Stimulated activated CD8-positive, alpha-beta memory T cell treated with anti-CD3 and anti-CD28 coated beads, Interleukin-12 subunit alpha, Interleukin-12 subunit beta, amount 100 ng/mL, for 24 hours (primary cell): ENCODE measurements around the gene C2CD3.

Experiments
- DNase-seq: peaks from one replicate; pipeline ENCODE4 v3.0.0-alpha.2; 2020; ENCODE audit errors: extremely low read depth

Gene C2CD3, protein sequence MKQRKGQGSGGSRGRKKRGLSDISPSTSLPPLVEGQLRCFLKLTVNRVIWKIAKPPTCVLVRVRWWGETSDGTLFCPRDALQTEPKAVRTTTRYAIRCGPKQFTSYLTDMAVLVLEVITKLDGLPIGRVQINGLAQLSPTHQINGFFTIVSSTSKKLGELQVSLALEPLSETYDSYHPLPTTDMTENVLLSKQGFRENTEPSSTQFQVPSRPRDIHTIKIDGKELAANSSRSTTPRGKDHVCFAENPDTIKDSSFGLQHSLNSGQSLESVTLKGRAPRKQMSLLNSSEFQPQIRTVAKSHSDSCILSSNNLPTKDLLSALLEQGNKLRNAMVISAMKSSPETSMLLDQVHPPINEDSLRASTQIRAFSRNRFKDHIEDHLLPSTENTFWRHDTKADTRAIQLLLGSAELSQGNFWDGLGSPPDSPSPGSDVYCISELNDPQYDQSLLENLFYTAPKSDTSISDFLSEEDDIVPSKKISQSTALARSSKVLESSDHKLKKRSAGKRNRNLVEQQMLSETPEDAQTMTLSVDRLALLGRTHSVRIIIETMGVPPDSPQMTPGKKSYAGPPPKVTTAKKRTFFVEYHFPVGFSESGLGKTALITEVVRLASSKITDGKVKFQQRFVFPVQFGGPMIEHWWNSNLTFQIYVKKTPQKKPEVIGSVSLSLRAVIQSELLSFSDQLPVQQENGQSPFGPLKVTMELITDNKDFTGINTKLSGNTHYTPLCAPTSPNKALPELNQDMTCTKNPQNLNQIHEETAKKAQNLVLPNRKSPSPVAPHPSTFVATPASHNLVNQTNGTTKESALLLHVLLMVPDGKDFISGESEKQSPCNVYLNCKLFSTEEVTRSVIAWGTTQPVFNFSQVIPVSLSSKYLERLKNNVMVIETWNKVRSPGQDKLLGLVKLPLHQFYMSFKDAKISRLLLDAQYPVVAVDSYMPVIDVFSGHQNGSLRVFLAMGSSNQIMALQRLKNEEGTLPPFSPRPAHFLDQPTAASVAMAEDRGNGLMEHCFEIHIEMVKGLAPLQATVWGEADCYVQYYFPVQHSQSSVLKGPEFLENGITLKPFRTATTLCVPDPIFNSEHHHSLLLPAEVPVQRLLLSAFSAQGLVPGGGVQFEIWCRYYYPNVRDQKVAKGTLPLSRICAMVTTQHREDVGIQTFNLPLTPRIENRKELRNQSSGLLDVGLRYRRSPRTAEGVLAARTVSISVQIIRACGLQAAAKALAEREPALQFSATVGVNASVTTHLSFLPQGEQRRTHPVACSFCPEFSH (N-terminal part only)

DNA sequence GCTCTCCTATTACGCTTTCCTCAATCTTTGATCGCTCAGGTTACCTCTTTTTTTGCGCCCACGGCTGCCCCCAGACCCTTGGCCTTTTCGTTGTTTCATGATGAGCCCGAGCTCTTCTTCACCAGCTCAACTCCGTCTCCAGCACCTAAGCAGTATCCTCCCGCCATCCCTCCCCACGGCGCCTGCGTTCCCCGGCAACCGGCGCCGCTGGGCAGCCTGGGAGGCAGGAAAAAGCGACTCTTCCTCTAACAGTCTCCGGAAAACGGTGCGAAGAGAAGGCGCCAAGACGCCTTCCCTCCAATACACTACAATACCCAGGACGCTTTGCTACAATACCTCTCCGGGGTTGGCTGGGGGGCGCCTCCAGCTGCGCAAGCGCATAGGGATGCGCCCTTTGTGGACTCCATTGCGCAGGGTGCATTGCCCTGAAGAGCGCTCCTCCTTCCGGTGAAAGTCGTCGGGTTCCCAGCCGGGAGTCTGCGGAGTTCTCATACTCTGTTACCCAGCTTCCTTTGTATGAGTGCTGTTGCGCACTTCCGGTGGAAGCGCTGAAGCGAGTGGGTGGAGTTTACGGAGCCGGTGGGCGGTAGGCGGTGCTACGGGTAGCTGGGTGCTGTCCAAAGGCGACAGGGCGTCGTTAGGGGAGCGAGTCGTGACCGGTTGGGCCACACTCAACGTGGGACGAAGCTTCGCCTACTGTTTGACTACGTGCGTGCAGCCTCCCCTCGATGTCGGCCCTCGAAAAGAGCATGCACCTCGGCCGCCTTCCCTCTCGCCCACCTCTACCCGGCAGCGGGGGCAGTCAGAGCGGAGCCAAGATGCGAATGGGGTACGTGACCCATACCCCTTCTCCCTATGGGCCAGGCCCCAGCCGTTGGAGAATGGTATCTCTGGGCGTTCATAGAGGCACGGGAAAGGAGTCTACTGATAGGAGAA lies at the start of gene C2CD3, which contains the start of gene PPME1:
Gene C2CD3 (minus strand): TSS at position 309 of the 936 bp plus-strand sequence. CDS start 210 bp downstream, at position 99.
Gene PPME1 (plus strand): TSS at position 596 of the 936 bp plus-strand sequence. CDS start 133 bp downstream, at position 729.
- DNase-seq = peak; percentile 92

DNA sequence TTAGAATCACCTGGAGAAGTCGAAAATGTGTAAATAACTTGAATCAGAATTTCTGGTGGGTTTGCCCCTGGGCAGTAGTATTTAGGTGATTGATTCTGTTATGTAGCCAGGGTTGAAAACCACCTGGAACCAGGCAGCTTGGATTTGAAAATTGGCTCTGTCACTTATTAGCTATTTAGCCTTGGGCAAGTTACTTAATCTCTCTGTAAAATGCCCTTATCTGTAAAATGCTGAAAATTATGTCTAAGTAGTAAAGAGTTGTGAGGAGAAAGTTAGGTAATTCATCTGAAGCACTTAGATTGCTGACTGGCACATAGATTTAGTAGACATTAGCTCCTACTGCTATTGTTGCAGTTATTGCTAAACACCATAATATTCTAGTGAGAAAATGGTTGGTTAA lies 49.6 kb upstream of the C2CD3 start:
- no peak for DNase-seq

DNA sequence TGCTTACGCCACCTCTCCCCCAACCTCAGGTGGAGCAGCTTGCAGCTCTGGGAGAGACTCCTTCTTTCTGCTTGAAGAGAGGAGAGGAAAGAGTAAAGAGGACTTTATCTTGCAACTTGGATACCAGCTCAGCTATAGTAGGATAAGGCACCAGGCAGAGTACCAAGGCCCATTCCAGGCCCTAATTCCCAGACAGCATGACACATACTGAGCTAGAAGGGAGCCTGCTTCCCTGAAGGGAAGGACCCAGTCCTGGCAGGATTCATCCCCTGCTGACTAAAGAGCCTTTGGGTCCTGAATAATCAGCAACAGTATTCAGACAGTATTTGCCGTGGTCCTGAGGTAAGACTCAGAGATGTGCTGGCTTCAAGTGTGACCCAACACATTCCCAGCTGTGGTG lies 41.7 kb upstream of the C2CD3 start:
- no peak for DNase-seq

DNA sequence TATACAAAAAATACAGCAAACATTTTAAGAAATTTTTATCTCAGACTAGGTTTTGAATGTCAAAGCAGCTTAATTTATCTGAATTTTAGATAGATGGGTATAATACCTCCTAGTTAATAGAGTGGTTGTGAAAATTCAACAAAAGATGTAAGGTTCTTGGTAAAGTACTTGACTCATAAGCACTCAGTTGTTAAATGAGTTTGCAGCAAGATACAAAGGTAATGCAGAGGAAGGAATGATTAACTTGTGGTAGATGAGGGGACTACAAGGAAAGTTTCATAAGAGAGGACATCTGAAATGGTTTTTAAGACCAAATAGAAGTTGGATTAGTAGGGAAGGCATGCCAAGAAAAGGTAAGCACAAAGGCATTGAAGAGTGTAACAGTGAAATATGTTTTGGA lies 37.7 kb upstream of the C2CD3 start:
- DNase-seq = no peak

DNA sequence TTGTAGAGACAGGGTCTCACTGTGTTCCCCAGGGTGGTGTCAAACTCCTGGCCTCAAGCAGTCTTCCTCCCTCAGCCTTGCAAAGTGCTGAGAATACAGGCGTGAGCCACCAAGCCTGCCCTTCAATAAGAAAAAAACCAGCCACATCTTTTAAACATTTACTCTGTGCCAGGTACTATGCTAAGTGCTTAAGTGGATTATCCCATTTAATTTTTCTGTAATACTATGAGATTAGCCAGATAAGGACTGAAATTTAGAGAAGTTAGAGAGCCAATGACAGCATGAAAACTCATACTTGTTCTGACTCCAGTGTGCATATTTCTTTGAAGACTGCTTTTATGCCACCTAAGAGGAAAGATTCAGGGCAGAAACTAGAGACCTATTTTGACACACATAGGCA lies 35.9 kb upstream of the C2CD3 start:
- no peak for DNase-seq

DNA sequence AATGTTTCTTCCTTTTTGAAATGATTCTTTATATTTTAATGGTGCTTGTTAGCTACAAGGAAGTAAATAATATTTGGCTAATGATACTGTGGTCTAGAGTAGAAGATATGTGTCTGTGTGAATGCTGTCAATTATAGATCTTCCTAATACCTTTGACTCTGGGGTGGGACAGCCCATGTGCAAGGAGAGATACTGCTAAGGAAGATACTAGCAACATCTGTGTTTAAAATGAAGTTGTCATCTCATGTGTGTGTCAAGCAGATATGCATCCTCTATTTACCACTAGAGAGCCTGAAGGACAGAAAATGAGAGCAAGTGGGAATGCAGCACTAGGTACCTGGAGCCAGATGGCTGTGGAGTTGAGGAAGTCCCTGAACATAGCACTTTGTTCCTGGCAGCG lies 34.4 kb upstream of the C2CD3 start:
- no peak for DNase-seq

DNA sequence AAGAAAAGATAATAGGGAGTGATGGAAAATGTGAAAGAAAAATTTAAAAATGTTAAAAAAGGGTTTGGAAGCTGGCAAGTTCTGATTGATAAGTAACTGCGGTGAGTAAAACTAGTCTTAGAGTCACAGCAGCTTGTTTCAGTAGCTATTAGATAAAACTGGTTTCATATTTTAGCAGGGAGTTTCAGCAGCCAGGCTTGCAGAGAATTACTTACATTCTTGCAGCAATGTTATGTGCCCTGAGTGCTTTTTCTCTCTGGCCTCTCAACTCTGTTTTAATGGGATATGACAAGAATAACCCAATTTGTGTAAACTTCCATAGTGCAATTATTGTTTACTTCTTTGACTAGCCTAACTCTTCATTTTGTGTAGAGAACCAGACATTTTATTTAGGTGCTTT lies 33.9 kb upstream of the C2CD3 start:
- no peak for DNase-seq

DNA sequence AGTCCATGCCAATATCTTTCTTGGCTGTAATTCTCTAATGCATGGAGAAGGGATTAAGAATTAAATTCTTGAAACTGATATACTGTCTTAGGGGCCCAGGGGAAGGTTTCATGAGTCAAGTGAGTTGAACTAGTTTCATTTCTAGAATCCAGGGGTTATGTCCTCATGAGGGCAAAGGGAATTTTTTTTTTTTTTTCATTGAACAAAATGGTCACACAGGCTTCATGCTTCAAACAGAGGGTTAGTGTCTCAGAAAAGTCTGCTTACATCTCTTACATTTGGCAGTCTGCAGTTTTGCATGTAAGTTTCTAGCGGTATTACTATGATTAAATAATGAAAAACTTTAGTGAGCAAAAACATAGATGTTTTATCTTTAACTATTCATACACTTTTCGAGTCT lies 33.2 kb upstream of the C2CD3 start:
- no peak for DNase-seq

DNA sequence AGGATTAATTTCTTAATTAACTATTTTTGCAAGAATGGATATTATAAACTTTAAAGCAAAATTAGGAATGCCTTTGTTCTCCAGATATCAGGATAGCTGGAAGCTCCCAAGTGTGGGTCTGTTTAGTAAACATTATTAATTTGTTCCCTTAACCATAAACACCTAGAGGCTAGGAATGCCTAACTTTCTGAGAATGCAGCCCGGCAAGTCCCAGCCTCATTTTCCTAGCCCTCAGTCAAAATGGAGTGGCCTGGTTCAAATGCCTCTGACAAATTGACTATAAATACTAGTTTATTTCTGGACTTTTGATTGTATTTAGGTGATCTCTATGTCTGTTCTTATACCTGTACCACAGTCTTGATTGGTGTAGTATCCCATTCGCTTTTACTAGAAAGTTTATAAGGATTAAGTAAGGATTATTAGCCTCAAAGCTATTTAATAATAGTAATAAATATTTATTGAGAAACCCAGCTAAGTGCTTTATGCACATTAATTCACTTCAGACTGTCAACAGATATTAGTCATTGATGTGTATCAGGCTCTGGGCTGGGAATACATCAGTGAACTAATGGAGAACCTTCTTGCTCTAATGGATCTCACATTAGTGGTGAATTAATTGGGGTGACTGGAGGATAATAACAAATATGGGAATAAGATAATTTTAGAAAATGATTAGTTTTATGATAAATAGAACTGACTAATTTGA lies 26.1 kb upstream of the C2CD3 start:
- DNase-seq = no peak

DNA sequence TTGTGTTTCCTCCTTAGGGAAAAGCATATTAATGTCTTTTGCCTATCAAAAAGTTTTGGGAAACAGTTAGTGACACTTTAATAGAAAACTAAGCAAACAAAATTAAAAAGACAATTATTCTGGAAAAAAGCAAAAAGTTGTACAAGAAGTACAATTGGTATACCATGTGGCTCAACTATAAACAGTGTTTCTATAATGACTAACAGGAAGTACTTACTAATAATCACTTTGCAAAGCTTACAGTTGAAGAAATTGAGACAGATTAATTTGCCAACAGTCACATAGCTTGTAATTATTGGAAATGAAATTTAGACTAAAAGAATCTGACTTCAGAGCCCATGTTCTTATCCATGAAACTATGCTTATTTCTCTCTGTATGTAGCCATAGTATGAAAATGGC lies 25.0 kb upstream of the C2CD3 start:
- no peak for DNase-seq

DNA sequence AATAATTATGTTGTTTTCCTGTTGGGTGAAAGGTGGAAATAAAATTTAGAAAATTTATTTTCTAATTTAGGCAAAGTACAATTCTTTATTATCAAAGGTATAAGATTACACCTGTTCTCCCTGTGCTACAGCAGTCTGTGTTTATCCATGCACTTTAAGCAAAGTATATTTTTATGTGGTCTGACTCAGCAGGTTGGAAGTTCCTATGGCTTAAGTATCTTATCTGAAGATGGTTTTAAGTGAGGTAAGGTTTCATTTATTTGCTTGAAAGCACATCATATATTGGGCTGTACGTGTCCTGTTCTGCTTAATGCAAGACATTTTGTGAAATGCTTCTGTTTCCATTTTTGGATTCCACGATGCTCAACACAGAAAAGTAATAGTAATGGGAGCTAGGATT lies 14.9 kb upstream of the C2CD3 start:
- no peak for DNase-seq

DNA sequence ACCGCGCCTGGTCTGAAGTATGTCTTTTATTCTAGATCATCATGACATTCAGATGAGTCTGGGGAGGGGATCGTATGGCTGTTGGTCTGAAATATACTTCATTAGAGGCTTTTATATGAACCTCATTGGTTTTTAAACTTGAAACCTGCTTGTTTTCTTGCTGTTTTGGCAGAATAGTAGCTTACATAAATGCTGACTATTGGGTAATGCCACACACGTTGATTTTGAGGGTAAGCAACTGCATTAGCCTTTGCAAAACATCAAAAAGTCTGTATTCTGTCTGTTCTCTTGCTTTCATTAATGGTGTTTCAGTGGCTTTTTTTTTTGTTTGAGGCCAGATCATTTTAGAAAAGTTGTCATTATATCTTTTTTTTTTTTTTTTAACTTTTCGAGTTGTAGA lies 14.5 kb upstream of the C2CD3 start:
- DNase-seq = no peak

DNA sequence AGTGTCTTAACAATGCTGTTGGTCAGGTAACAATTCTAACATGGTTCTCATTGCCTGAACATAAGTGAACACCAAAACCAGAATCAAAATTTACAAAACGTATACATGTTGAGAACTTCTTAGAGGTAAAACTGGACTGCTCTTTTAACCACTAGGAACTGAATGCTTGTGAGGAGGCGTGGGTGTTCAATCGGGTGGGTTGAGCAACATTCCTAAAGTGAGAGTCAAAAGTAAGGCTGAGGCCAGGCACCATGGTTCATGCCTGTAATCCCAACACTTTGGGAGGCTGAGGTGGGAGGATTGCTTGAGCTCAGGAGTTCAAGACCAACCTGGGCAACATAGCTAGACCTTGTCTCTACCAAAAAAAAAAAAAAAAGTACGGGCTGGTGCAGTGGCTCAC lies 11.8 kb upstream of the C2CD3 start:
- DNase-seq = no peak

DNA sequence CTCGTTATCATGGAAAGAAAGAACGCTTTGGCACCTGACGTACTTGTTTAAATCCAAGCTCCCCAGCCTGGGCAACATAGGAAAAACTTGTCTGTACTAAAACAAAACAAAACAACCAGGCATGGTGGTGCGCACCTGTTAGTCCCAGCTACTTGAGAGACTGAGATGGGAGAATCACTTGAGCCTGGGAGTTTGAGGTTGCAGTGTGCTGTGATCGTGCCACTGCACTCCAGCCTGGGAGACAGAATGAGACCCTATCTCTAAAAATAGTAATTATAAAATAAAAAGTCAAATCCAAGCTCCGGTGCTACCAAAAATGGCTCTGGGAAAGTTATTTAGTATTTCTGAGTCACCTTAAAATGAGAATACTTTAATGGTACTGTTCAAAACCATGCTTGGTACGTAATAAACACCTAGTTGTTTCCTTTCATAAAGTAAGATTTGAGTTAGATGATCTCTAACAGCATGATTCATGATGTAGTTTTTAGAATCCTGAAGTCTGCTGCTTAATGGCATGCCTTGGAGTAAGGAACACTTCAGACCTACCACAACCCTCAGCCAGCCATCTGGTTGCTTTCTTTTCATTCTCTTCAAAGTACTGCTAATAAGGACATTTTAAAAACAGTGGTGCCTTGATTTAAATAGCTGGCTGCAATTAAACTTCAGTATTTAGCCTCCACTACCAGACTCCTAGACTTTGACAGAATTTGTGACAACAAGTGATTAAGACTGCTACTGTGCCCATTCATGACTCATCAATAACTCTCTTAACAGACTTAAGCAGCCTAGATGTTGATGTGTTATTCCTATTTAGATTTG lies 8.6 kb upstream of the C2CD3 start:
- no peak for DNase-seq

DNA sequence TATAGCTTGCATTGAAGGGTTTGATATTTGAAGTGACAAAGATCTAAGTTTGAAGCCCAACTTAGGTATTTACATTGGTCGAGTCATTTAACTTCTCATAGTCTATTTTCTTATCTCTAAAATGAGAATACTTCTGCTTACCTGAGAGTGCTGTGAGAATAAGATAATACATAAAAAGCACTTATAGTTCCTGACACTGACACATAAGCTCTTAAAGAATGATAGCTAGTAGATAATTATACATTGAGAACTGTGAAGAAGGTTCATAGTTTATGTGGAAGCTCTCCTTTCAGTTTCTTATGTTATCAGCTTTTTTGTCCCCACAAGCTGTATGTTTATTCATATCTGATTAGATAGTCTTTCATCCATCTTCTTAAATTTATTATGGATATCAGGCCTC lies 5.1 kb upstream of the C2CD3 start:
- no peak for DNase-seq

DNA sequence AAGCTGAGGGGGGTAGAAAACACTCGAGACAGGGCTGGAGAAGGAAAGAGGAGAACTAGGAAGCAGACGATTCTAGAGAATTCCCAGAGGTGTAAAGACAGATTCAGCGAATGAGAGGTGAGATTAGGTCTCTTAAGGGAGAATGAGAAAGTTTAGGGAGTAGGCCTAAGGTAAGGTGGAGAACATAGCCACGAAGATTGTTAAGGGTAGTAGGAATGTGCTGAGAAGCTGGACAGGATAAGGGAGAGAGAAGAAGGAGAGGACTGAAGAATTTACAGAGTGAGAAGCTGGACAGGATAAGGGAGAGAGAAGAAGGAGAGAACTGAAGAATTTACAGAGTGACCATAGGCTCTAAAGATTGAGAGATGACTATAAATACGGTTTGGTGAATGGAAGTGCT lies 1.2 kb upstream of the C2CD3 start:
- DNase-seq = no peak

DNA sequence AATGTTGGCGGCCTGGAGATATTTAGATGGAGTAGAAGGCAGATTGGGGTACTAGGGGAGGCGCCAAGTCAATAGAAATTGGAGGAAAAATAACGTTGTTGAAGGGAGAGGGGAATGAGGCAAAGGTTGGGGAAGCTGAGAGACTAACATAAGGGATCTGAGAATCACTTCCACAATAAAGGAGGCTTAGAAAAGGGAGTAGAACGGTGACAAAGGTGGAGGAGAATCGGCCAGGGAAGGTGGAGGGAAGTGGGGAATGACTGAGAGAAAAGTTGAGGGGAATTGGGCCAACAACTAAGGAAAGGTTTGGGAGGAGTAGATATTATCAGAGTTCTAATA lies 797 bp upstream of the C2CD3 start:
- DNase-seq = no peak

DNA sequence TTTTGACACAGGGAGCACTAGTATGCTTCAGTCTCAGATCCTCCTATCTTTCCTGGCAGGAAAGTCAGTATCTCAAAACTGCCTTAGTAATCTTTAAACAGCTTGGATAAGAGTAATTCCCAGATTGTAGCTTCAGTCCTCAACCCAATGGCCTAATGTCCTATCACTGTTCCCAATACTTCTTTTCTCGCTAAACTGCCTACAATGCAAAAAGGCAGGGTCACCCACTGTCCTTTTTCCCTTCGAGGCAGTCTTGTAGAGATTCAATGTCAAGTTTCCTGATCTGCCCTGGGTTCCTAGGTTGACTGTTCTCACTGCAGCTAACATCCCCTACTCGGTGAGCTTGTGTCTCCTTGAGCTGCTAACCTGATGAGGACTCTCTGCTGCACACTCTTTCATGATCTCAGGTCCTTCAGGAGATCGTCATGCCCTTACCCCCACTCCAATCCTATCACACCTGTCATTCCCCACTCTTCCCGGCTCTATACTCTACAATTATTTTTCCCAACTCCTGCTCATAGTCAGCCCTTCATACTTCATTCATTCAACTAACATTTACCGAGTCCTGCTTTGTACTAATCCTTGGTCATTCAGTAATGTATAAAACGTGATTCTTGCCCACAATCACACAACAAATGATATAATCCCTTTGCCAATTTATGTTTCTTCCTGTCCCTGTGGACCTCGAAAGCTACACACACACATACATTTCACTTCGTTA lies 904 bp downstream of the C2CD3 start:
- no peak for DNase-seq

DNA sequence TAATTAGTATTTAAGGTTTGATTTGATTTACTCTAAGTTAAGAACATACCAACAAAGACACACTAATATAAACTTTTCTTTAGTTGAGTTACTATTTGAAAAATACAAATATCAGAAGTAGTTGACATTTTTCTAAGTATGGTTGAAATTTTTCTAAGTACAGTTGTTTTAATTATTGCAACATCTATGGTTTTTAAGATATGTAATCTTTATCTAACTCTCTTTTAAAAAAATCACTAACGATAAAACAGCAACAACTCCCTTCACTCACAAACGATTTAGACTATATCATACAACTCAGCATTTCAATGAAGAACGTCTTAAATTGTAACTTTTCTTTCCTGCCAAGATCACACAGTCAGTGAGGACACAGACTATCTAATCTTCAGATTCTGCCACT lies 2.0 kb downstream of the C2CD3 start:
- DNase-seq = no peak
